AG09319 (cell line): ENCODE measurements around the gene MXRA7.
"Not testable (repeated sequence)": the region's sequence is repeated elsewhere in the genome, so short reads cannot be mapped to it uniquely, and the experiment has no call there.

Experiments used
- DNase-seq: peaks from one replicate; pipeline ENCODE4 v3.0.0-alpha.2; 2010; ENCODE audit warnings: low read depth; ENCODE audit errors: extremely low read depth
- TF ChIP-seq, protein P1 (sequence below): IDR thresholded peaks from 2 replicates; pipeline ENCODE4 v1.5.1; 2011; ENCODE audit warnings: low read depth, mild to moderate bottlenecking, inconsistent platforms, low read length, moderate library complexity

The MXRA7 gene

GRCh38 chr17:76748657-76749056, 37.9 kb upstream of the MXRA7 start:
- DNase-seq: no peak
- TF ChIP-seq, protein P1, sequence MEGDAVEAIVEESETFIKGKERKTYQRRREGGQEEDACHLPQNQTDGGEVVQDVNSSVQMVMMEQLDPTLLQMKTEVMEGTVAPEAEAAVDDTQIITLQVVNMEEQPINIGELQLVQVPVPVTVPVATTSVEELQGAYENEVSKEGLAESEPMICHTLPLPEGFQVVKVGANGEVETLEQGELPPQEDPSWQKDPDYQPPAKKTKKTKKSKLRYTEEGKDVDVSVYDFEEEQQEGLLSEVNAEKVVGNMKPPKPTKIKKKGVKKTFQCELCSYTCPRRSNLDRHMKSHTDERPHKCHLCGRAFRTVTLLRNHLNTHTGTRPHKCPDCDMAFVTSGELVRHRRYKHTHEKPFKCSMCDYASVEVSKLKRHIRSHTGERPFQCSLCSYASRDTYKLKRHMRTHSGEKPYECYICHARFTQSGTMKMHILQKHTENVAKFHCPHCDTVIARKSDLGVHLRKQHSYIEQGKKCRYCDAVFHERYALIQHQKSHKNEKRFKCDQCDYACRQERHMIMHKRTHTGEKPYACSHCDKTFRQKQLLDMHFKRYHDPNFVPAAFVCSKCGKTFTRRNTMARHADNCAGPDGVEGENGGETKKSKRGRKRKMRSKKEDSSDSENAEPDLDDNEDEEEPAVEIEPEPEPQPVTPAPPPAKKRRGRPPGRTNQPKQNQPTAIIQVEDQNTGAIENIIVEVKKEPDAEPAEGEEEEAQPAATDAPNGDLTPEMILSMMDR: no peak

- TF ChIP-seq, protein P1: no peak
- no peak for DNase-seq
Observed at GRCh38 chr17:76747716-76748363, 37.1 kb upstream of the MXRA7 start.

DNA sequence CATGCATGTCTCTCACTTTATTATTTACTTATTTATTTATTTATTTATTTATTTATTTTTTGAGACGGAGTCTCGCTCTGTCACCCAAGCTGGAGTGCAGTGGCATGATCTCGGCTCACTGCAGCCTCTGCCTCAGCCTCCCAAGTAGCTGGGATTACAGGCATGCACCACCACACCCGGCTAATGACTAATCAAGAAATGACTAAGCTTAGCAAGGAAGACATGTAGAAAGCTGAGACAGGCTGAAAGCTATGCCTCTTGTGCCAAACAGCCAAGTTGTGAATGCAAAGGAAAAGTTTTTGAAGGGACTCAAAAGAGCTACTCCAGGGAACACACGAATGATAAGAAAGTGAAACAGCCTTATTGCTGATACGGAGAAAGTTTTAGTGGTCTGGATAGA, 35.0 kb upstream of the MXRA7 start:
- DNase-seq: not testable (repeated sequence)

GRCh38 chr17:76744747-76745146, 34.0 kb upstream of the MXRA7 start:
- TF ChIP-seq, protein P1: no peak
- DNase-seq: no peak

GRCh38 chr17:76742958-76743357, 32.2 kb upstream of the MXRA7 start:
- DNase-seq: no peak
- TF ChIP-seq, protein P1: no peak

DNA sequence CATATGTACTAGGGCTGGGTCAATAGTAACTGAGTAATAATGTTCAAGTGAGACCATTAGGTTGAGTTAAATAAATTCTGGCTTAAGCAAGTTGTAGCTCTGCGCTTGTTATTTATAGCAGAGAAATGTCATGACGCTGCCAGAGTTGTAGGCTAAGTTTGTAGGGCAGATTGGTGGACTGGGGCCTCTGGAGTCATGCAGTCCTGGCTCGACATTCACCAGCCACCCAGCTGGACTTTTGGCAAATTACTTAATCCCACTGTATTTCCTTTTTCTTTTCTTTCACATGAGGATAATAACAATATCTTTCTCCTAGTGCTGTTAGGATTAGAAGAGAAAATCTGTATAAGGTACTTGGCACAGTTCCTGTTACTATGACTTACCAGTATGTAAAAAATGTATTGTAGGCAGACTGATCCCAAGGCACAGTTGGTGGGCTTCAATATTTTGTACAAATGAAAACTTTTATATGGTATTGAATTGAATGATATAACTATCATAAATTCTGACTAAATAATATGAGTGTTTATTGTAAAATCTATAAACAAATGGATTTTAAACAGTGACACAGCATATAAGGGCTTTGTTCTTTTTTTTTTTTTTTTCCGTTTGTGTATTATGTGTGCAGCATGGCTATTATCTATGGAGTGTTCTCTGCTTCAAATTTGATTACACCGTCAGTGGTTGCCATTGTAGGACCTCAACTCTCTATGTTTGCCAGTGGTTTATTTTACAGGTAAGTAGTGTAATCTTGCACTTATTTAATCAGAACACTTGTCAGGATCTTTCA, 29.8 kb upstream of the MXRA7 start:
- no peak for DNase-seq
- TF ChIP-seq, protein P1: no peak

DNA sequence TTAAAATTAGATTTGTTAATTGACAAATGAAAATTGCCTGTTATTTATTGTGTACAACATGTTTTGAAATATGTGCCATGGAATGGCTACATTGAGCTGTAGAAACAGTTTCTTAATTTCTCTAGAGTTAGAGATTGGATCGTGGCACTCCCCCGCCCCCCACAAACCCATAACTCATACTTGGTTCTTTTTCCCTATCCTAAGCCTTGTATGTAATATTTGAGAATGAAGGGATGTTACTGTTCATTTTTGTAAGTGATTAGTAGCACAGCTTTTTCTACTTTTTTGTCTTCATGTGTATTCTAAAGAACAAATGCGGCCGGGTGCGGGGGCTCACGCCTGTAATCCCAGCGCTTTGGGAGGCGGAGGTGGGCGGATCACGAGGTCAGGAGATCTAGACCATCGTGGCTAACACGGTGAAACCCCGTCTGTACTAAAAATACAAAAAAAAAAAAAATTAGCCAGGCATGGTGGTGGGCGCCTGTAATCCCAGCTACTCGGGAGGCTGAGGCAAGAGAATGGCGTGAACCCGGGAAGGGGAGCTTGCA, 28.9 kb upstream of the MXRA7 start:
- not testable (repeated sequence) for DNase-seq

- no peak for DNase-seq
- TF ChIP-seq, protein P1: no peak
Observed at GRCh38 chr17:76738468-76738850, 27.7 kb upstream of the MXRA7 start.
